Kidney tubule cell (primary cell): ENCODE data around the gene REC114.

Experiments used
- DNase-seq: peaks from one replicate; pipeline ENCODE4 v3.0.0-alpha.2; 2018; ENCODE audit warnings: low spot score

REC114 gene

DNA sequence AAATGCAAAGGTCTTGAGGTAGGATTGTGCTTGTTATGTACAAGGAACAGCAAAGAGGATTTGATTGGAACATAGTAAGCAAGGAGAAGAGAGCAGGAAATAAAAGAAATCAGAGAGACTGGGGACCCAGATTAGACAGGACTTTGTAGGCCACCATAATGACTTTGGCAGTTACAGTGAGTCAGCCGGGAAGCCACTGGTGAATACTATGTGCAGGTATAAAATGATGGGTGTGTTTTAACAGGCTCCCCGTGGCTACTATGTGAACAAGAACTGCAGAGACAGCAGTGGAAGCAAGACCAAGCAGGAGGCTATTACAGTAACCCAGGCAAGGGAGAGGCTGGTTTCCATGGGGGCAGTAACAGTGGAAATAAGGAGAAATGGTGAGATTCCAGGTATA lies 135.1 kb downstream of the REC114 start:
- DNase-seq = no peak

DNA sequence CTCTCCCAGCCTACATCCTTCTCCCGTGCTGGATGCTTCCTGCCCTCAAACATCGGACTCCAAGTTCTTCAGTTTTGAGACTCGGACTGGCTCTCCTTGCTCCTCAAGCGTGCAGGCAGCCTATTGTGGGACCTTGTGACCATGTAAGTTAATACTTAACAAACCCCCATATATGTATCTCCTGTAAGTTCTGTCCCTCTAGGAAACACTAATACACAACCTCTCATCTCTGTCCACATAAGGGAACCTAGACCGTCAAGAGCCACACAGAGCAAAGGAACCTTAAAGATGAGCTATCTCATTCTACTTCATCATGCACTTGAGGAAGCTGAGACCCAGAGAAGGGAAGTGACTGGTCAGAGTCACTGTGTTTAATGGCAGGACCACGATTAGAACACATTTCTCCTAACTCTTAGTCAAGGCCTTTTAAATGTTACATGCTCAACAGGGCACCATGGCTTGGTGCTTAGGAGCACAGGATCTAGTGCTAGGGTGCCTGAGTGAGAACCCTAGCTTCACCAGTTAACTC lies 140.0 kb downstream of the REC114 start:
- no peak for DNase-seq

DNA sequence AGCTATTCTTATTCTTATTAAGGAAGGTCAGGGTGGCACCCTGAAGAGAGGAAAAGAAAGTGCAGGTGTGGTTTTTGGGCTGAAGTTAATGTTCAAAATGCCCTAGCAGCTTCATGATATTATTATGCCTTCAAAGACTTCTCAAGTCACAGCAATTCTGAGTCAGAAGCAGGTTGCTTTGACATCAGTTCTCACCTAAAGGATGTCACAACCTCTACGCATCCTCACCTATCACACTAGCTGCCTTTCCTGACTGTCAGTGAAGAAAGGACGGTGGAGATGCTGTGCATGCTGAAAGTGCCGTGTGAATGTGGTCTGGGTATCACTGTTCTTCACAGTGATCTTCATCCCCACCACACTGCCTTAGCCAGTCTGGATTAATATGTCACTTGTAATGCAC lies 140.6 kb downstream of the REC114 start:
- DNase-seq = no peak

DNA sequence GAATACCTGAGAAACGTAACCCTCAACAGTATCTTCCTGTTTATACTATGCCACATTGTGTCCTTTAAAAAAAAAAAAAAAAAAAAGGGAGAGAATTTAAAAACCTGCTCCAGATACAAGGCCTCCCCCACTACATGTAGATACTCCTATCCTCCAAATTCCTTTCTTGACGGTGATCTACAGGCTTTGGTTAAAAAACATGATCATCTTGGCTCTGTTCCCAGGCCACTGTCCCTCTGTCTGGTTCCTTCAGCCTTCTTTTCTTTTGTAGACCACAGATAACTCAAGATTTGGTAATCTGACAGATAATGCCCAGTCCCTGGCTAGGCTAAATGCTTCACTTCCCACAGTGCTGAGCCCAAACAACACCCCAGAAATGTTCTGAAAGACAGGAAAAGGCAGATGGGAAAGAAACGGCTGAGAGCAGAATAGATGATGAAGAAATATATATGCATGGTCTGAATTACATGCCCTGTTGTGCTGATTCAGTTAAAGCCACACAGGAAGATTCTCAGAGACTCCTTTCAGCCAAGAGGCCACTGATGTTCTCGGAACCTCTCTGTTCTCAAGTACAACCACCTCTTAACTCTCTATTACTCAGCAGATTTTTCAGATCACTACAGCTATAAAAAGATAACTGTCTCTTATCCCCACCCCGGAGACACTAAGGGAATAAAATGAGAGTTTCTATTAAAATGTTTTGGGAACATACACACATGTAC lies 141.9 kb downstream of the REC114 start:
- DNase-seq = no peak

DNA sequence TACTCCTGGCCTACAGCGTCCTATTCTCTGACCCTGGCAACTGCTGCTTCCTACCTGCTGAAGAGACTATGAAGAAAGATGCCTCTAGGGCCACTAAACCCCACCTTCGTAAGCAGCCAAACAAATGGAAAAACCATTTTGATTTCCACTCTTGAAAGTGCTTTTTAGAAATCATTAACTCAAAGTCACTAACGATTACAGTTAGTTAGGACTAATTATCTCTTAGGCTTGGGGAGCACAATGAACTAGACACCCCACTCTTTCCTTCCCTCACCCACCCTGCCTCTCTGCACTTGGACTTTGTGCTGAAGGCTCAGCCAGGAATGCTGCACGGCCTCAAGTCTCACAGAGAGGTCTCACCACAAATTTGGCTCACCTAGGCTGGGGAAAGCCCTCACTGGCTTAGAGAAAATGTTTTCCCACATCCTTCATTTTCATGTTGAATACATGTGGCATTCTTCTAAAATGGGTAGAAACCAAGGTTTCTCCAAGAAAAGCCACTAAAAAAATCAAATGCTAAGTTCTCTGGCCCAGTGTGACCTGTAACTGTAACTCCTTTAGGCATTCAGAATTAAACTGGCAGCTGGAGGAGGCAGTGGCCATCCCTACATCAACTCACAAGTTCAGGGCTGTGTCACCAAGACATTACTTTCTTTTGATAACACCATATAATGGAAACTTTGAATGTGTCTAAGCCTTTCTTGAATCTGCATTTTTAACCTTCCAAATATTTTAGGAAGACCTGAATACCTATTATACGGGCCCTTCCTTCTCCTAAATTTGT lies 143.1 kb downstream of the REC114 start:
- DNase-seq = no peak

DNA sequence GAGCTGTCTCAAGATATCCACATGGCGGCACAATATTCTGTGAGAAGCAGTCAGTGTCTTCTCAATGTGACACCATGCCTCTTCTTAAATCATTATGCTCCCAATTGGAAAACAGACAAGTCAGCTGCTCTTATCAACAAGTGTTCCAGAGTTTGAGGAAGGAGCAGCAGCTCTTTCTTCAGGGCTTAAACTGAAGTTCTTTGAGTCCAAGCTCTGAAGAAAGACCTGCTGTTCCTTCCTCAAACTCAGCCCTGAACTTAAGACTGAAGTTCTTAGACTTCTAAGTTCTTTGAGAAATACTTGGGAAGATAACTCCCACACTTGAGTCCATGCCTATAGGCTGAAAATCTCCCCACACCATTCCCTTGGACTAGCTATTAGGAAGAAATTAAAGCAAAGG lies 146.8 kb downstream of the REC114 start:
- DNase-seq = no peak

DNA sequence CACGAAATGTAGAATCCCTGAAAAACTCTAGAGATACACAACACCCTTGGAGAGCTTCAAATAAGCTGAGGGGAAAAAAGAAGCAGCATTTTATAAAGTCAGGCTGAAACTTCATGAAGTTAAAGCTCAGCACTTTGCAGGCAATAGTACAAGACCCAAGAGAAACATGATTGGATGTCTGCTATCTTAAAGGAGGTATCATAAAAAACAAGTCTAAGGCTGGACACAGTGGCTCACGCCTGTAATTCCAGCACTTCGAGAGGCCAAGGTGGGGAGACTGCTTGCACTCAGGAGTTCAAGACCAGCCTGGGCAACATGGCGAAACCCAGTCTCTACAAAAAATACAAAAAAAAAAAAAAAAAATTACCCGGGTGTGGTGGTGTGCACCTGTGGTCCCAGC lies 147.3 kb downstream of the REC114 start:
- no peak for DNase-seq

DNA sequence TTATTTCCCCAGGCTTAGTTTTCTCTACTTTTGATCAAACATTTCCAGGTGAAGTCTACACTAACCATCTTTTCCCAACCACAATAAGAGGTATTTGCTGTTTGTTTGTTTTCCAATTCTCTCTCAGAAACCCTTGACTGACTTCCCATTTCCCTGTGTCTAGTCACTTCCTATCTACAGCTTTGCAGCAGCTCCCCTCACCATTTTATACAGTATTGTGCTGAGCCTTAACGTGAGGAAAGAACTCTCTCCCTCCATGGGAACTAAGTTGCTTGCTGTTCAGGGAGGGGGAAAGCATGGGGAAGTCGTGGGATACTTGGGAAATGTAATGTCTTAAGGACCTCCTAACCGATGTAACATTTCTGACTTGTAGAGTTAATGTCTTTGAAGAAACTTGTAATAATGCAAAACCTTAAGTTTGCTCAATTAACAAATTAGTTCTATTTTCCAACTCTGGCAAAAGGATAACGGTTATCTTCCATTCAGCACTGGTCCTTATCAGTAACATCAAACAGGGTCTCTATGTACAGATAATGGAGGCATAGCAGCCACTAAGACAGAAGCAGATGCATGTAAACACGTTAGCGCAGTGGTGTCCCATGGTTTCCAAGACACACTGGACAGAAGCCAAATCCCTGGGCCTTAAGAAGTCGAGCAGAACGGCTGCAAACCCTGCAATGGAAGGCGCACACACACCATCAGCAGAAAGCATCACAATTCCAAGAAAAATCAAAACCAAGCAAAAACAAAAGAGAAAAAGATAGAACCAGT lies 150.5 kb downstream of the REC114 start:
- DNase-seq = peak; percentile 33

DNA sequence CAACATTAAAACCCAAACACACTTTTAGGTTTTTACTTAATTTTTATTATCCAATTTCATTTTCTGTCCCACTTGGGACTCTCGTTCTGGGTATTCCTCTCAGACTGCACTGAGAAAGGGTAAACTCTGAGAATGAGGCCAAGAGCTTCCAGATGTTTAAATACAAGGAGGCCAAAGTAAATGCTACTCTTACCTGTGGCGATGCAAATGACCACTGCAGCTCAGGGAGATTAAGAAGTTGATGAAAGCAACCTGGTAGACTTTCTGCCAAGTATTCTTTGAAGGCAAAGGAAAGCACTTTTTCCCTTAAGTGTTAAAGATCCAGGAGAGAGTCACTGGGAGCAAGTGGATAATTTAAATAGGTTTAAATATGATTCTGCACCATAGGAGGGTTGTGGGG lies 151.1 kb downstream of the REC114 start:
- no peak for DNase-seq

DNA sequence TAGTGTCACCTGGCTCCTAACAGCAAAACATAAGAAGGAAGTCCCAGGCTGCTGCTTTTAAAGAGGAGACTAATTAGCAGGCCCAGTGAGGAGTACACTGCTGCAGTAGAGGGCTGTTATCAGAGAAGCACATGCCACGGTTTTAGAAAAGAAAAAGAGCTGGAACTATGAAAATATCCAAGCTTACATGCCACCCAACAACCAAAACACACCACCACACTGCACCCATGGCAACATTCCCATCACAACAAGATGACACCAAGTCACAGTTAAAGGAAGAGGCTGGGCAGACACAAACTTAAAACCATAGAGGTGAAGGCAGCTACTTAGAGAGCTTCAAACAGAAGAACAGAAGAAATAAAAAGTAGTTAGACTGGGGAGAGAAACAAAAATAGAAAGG lies 153.2 kb downstream of the REC114 start:
- DNase-seq = peak; percentile 28

DNA sequence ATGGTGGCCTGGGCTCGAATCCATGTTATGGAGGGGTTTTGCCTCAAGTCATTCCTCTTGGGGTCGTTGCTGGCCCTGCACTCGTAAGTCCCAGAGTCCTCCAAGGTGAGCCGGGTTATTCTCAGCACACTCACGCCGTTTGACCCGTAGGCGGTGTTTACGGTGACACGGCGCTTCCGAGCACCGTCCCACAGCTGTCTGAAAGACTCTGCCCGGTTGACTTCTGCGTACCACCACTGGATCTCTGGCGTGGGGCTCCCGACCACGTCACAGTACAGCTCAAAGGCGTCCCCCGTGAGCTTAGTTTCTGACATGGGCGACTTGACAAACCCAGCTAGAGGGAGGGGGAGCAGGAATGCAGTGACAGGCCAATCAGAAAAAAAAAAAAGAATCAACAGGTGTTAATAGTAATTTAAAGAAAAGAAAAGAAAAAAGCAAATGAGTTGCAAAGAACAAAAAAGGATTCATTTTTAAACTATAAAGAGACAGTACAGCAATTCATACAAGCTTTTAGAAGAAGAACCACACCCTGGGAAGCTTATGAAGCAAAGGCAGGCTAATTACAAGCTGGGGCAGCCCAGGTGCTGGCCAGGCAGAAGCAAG lies 154.2 kb downstream of the REC114 start:
- no peak for DNase-seq

DNA sequence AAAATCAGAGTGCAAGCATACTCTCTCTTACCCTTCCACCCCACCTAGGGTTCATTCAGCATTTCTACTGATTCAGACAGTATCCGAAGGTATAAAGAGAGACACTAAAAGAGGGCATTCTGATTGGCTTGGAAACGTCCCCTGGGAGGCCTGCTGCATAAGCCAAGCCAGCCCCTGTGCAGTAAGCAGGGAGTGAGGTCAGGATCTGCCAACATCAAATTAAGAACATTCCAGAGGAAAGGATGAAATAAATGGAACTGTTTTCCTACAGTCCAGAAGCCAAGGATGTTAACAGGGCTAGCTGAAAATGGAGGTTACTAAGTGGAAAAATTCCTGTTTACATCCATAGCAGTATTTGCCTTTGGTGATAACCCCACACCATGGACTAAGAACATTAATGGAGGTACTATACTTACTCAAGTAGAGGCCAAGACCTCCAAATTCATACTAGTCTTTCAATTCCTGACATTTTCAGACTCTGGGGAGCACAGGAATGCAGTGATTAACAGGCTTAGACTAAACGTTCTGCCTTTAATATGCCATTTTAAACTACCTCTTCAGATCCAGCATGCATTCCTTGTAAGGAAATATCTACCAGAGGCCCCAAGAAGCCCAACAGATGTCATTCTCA lies 155.7 kb downstream of the REC114 start:
- DNase-seq = no peak

DNA sequence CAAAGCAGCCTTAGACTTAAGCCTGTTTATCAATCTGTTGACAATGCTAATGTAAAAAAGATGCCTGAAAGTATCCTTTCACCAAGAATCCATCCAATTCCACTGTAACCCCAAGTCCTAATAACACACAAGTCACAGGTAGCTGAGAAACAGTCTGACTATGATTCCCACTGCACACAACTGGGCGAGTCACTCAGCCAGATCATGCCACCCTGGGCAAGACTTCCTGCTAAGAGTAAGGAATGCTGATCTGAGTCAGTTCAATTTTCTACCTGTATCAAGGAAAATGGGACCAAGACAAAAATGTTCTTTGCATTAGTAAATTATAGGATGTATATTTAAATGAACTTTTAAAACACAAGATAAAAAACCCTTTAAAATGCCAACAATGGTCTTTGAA lies 157.0 kb downstream of the REC114 start:
- peak; percentile 83 for DNase-seq

DNA sequence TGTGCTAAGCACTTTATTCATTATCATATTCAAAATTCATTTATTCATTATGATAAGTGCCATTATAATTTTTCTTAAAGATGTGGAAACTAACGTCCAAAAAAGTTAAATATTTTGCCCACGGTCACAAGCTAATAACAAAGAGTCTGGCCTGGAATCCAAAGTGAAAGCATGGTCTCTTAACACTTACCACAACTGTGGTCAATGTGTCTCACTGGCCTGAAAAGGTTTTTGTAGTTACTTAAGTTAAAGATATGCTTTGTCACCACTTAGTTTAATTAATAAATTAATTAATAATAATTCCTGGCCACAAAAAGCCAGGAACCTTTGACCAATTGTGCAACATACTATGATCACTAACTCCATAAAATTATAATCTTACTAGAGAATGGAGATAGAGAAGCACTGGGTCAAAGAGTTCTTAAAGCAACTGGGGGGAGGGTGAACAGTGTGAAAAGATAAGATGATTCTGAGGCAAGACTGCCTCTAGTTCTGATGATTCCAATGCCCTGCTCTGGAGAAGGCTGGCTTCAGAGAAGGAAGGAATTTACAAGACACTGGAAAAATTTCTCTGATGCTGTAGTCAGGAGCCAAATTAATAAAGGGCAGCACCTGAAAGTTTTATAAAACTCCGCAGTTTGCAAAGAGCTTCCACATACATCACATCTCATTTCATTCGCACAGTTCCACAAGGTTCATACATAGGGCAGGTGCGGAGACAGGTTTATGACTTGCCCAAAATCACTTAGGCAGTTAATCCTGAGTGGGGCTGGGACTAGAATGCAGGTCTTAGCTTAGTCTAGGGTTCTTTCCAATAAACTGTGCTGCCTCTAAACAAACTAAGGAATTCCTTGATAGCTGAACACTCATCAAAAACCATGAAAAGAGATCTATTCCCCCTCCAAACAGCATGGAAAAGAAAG lies 157.7 kb downstream of the REC114 start:
- peak; percentile 39 for DNase-seq

DNA sequence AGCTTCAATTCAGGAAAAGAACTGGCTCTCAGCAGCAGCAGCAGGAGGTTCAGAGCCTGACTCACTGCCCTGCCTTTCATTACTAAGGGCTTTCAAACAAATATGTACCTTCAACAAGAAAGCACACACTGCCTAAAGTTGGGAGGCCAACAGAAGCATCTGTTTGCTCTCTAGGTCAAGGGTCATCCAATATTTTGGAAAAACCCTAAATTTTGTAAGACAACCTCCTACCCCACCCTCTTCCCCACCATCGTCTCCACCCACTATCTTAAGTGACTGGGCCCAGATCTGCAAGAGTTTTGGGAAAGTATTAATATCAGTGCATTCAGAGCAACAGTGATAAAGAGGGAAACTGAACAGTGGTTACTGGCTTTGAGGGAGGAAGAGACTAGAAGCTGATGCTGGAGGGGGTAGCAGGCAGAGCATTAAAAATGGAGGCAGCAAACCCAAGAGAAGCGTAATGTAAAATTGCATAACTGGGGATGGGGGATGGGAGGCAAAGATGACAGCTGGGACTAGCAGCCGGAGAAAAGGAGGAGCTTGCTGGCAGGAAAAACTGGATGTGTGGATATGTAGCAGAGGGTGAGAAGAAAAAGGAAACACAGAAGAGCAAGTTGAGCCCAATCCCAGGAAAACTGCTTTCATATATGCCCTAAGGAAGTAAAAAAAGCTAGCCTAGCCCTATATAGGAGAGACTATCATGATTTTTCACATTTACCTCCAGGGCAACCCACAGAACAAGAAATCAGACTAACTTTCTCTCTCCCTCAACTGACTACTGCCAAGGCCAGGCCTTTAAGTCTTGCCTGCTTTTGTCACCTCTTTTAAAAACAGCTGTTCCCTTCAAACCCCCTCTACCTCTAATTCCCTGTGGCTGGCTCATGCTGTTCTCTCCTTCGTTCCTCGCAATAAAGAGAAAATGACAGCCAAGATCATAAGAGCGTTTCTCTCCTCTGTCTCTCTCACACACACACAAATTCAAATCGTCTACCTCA lies 158.8 kb downstream of the REC114 start:
- peak; percentile 44 for DNase-seq

DNA sequence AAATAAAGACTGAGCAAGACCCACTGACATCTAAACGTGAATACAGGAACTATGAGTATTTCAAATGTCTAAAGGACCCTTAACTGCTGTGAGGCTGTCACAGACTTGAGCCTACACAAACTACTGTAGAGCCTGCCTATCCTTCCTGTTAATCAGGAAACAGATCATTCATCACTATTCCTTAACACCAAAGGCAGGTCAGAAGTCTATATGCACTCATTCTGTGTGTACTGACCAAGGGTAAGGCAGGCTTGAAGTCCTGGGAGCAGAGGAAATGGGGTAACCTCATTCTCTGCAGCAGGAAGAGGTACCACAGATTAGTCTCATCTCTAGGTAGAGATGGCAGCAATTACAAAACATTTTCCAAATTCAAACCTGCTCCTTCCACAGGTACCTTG lies 159.5 kb downstream of the REC114 start:
- DNase-seq = no peak

DNA sequence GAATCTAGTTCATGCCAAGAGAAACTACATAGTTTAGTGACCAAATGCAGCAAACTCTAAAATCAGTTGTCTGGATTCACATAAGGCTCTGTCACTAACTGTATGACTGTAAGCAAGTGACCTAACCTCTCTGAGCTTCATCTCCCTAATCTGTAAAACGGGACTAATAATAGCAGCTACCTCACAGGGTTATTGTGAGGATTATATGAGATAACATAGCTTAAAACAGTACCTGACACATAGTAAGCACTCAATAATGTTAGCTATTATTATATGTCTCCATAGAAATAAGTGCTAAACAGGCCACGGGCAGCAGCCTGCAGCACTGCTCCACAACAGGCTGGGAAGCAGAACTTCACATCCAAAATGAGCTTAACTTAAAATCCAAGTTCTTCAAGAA lies 160.0 kb downstream of the REC114 start:
- DNase-seq = no peak

DNA sequence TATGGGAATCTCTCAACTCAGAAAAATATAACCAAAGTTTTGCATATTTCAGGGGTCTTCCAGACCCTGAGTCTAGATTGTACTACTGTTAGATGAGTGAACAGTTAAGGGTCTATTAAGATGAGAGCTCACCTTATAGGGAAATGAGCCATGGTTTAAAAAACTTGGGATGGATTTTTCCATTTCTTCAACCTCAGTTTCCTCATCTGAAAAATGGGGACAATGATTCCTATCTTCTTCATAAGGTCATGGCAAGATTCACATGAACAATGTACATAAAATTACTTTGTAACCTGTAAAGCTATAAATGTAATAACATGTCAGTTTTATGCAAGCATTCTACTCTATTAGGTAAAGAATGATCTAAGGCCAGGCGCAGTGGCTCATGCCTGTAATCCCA lies 161.5 kb downstream of the REC114 start:
- DNase-seq = no peak

DNA sequence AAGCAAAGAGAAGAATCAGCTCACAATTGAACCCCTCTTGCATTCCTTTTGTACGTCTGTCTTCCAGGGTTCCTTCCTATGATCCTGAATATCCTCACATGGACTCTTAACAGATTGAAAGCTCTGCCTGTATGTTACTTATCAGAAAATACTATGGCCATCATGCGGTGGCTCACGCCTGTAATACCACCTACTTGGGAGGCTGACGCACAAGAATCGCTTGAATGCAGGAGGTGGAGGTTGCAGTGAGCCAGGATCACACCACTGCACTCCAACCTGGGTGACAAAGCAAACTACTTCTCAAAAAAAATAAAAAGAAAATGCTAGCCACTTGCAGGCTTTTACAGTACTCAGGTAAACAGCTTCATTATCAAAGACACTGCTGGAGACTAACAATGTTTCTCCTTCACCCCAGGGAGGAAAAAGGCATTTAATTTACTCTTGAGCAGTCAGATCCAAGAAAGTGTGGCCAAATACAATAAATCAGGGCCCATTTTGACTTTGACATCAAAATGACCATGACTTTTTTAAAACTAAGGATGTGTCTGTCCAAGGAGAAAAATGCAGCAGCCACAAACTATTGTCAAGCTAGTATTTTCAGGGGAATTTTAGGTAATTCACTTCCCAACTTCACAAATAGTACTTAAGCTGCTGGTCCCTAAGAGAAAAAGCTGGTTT lies 162.9 kb downstream of the REC114 start:
- DNase-seq = no peak
